Naive thymus-derived CD4-positive, alpha-beta T cell (primary cell): ENCODE data around the gene SLC35F1. TPM values are rescaled to one million over a fixed set of nuclear protein-coding genes. Genes with fewer than 3 reads are reported as not detected.

Experiments
- ATAC-seq: fragments of 150-1000 bp; cut with Tn5 transposase; 2 replicates; pipeline ENCODE4 v1.10.0; 2021; ENCODE audit warnings: mild to moderate bottlenecking, moderate library complexity
- CTCF ChIA-PET: fragments of 350-600 bp; sonication (Branson Sonifier 250); formaldehyde crosslinking; loops from one replicate; lab custom pipeline; 2021; ENCODE audit warnings: antibody characterized with exemption; lab: Charles Lee
- POLR2A ChIA-PET: fragments of 350-600 bp; sonication (Branson Sonifier 250); formaldehyde crosslinking; loops from one replicate; lab custom pipeline; 2021; ENCODE audit warnings: antibody characterized with exemption, inconsistent platforms; lab: Charles Lee
- DNase-seq, 9 donors: peaks; one replicate each; pipeline versions ENCODE4 v3.0.0 to v3.0.0-alpha.2; 2020 to 2022; ENCODE audit warnings: mixed read lengths in 1 of 9
- H3K27ac ChIP-seq: one replicate; pipeline ENCODE4 v1.7.0; 2013; ENCODE audit warnings: mild to moderate bottlenecking, low read depth, low read length, moderate library complexity
- H3K27me3 ChIP-seq, 2 donors: one replicate each; pipeline ENCODE4 v1.7.0; 2013; ENCODE audit warnings: low read length in 2 of 2, mild to moderate bottlenecking in 2 of 2, moderate library complexity in 2 of 2; ENCODE audit not compliant: control insufficient read depth in 2 of 2, insufficient read depth in 2 of 2
- H3K36me3 ChIP-seq, 3 experiments: 1 replicate in 2 of 3; 2 replicates in 1 of 3; pipeline ENCODE4 v1.7.0; 2013; ENCODE audit warnings: low read length in 3 of 3, mild to moderate bottlenecking in 3 of 3, moderate library complexity in 1 of 3; ENCODE audit not compliant: insufficient read depth in 3 of 3, control insufficient read depth in 2 of 3
- H3K4me1 ChIP-seq, 2 donors: one replicate each; pipeline ENCODE4 v1.7.0; 2013; ENCODE audit warnings: low read length in 2 of 2, mild to moderate bottlenecking in 2 of 2, moderate library complexity in 1 of 2; ENCODE audit not compliant: control insufficient read depth in 2 of 2, insufficient read depth in 2 of 2
- H3K4me3 ChIP-seq: 2 replicates; pipeline ENCODE4 v1.7.0; 2013; ENCODE audit warnings: mild to moderate bottlenecking, low read length
- H3K9me3 ChIP-seq, 3 experiments: 1 replicate in 2 of 3; 2 replicates in 1 of 3; pipeline ENCODE4 v1.7.0; 2013; ENCODE audit warnings: low read length in 3 of 3; ENCODE audit not compliant: control insufficient read depth in 2 of 3
- H3K27ac Mint-ChIP-seq, 9 donors: one replicate each; pipeline ENCODE4 v1.8.0; 2020 to 2022; ENCODE audit warnings: mixed read lengths in 9 of 9, mild to moderate bottlenecking in 8 of 9, moderate library complexity in 5 of 9, inconsistent platforms in 2 of 9
- H3K27me3 Mint-ChIP-seq, 5 donors: one replicate each; pipeline ENCODE4 v1.8.0; 2021 to 2022; ENCODE audit warnings: mixed read lengths in 5 of 5, mild to moderate bottlenecking in 1 of 5
- H3K36me3 Mint-ChIP-seq, 5 donors: one replicate each; pipeline ENCODE4 v1.8.0; 2020 to 2022; ENCODE audit warnings: mixed read lengths in 5 of 5, mild to moderate bottlenecking in 3 of 5, inconsistent platforms in 1 of 5
- H3K4me1 Mint-ChIP-seq, 7 donors: one replicate each; pipeline ENCODE4 v1.8.0; 2020 to 2022; ENCODE audit warnings: mixed read lengths in 7 of 7, mild to moderate bottlenecking in 3 of 7, inconsistent platforms in 1 of 7
- H3K4me3 Mint-ChIP-seq, 10 donors: one replicate each; pipeline ENCODE4 v1.8.0; 2020 to 2022; ENCODE audit warnings: mild to moderate bottlenecking in 10 of 10, mixed read lengths in 10 of 10, moderate library complexity in 6 of 10, inconsistent platforms in 2 of 10
- H3K9me3 Mint-ChIP-seq, 11 donors: one replicate each; pipeline ENCODE4 v1.8.0; 2020 to 2022; ENCODE audit warnings: mixed read lengths in 11 of 11, mild to moderate bottlenecking in 4 of 11, inconsistent platforms in 1 of 11, moderate library complexity in 1 of 11
- intact Hi-C, 2 donors: fragments of 100-400 bp; cut with micrococcal nuclease; formaldehyde crosslinking; loops; one replicate each; pipeline ENCODE4 v1.15.1; 2023
- polyA plus RNA-seq, 2 donors: library from polyadenylated mRNA; unstranded; fragments of 300-500 nt; fragmentation: Illumina TruSeq; gene quantifications; one replicate each; pipeline ENCODE4 v1.2.3, GENCODE V29; 2021
- total RNA-seq, 6 experiments: library from RNA in 5 of 6; stranded (reverse) in 5 of 6; gene quantifications; 1 replicate in 5 of 6; 2 replicates in 1 of 6; pipeline ENCODE4 v1.2.3 and lab custom pipeline; 2021 to 2026

SLC35F1 gene
- total and polyA plus RNA-seq, 7 experiments from 2014 or later: not detected

DNA sequence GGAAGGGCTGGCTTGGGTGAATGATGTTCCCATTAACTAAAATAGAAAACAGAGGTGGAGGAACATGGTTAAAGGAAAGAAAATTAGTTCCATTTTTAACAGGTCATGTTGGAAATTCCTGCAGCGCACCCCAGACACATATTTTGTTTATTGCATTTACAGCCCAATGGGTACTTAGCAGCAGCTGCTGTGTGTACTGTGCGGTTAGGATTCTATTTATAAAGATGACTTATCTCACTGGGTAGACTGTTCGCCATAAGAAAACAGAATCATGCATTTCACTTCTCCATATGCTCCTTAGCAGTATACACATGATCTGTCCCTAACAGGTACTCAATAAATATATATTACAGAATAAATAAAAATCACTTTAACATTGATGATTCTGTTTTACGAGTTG, 135.8 kb downstream of the SLC35F1 start:
- Mint-ChIP-seq H3K4me3 (no peak overlapping the region), H3K9me3 (peaks cover 0 to 3% (median 0%) of the 10 kb centered on the region in 11 donors)
- CTCF ChIA-PET: no interaction called here

DNA sequence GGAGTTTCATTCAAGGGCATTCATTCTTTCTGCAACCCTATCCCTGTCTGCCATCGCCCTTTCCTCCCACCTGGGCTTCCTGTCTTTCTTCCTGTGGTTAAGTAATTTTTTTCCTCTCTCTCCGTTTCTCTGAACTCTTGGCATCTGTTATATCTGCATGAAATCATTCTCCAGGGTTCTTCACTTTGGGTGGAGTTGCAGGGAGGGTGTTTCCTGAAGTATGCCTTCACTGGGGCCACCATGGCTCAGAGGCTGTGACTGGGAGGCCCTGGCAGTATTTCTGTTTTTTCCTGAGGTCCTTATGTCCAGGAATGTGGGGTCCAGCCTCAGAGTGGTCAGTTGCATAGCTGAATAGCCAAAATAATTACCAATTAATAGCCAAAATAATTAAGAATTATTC, 137.2 kb downstream of the SLC35F1 start:
- no peak overlapping the region for H3K27ac Mint-ChIP-seq
- H3K27me3 ChIP-seq: no peaks in the 10 kb centered on the region
- no peaks in the 10 kb centered on the region for H3K9me3 ChIP-seq
- no peak overlapping the region for H3K4me3 ChIP-seq
- ChIA-PET POLR2A (no interaction called here), CTCF (no interaction called here)
- H3K36me3 ChIP-seq: no peaks in the 10 kb centered on the region
- H3K27me3 Mint-ChIP-seq: peaks cover 0 to 37% (median 19%) of the 10 kb centered on the region in 5 donors
- no peak overlapping the region for H3K27ac ChIP-seq
- peaks cover 0 to 4% (median 0%) of the 10 kb centered on the region in 5 donors for H3K36me3 Mint-ChIP-seq
- intact Hi-C loops: no loop called here
- no peaks in the 10 kb centered on the region for H3K4me1 ChIP-seq
- H3K4me3 Mint-ChIP-seq: no peak overlapping the region
- peaks cover 0 to 4% (median 0%) of the 10 kb centered on the region in 11 donors for H3K9me3 Mint-ChIP-seq
- no peaks in the 10 kb centered on the region for H3K4me1 Mint-ChIP-seq
- ATAC-seq (no peak), DNase-seq (no peak)

More for the DNA sequence above, 135.8 kb downstream of the SLC35F1 start:
- Mint-ChIP-seq H3K4me1 (no peaks in the 10 kb centered on the region), H3K27me3 (peaks cover 0 to 41% (median 19%) of the 10 kb centered on the region in 5 donors), H3K27ac (no peak overlapping the region), H3K36me3 (peaks cover 0 to 4% (median 0%) of the 10 kb centered on the region in 5 donors)
- H3K36me3 ChIP-seq: no peaks in the 10 kb centered on the region
- H3K27me3 ChIP-seq: no peaks in the 10 kb centered on the region
- POLR2A ChIA-PET: no interaction called here
- H3K9me3 ChIP-seq: no peaks in the 10 kb centered on the region
- DNase-seq (no peak), ATAC-seq (no peak)
- H3K4me3 ChIP-seq: no peak overlapping the region
- H3K27ac ChIP-seq: no peak overlapping the region
- intact Hi-C loops: no loop called here
- no peaks in the 10 kb centered on the region for H3K4me1 ChIP-seq

DNA sequence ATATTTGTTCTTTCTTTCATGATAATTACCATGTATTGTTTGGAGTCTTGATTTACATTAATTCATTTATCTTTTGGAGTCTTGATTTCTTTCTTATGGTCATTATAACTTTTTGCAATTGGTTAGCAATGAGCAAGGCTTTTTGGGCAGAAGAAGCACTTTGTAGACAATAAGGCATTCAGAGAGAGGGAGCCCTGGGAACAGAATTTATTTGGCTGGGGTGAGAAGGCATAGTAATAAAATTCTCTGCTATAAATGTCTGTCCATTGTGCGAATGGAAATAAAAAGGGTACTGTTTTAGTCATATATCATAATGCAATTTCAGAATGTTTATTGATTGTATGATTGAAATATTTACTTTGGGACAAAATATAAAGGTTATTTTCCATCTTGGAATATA, 147.0 kb downstream of the SLC35F1 start:
- ATAC-seq (no peak), DNase-seq (no peak)
- Histone ChIP-seq H3K4me1 (no peaks in the 10 kb centered on the region), H3K27ac (no peak overlapping the region), H3K9me3 (no peaks in the 10 kb centered on the region), H3K4me3 (no peak overlapping the region), H3K36me3 (no peaks in the 10 kb centered on the region), H3K27me3 (no peaks in the 10 kb centered on the region)
- POLR2A ChIA-PET: no interaction called here
- CTCF ChIA-PET: no interaction called here
- Mint-ChIP-seq H3K36me3 (no peaks in the 10 kb centered on the region), H3K27ac (no peak overlapping the region), H3K9me3 (peaks cover 0 to 4% (median 0%) of the 10 kb centered on the region in 11 donors), H3K27me3 (peaks cover 4 to 17% (median 7%) of the 10 kb centered on the region in 5 donors), H3K4me3 (no peak overlapping the region), H3K4me1 (no peaks in the 10 kb centered on the region)
- intact Hi-C loops: no loop called here

DNA sequence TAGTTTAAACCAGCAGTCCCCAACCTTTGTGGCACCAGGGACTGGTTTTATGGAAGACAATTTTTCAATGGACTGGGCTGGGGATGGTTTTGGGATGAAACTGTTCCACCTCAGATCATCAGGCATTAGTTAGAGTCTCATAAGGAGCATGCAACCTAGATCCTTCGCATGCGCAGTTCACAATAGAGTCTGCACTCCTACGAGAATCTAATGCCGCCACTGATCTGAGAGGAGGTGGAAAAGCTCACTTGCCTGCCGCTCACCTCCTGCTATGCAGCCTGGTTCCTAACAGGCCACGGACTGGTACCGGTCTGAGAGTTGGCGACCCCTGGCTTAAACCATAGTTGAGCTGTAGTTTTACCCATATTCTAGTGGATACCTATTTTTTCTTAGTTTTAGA, 154.6 kb downstream of the SLC35F1 start:
- no peak overlapping the region for H3K4me3 Mint-ChIP-seq
- H3K9me3 Mint-ChIP-seq: peaks cover 0 to 4% (median 0%) of the 10 kb centered on the region in 11 donors
- Histone ChIP-seq H3K4me3 (no peak overlapping the region), H3K9me3 (no peaks in the 10 kb centered on the region), H3K36me3 (no peaks in the 10 kb centered on the region), H3K27me3 (no peaks in the 10 kb centered on the region), H3K4me1 (no peaks in the 10 kb centered on the region), H3K27ac (no peak overlapping the region)
- no peak overlapping the region for H3K27ac Mint-ChIP-seq
- ChIA-PET POLR2A (no interaction called here), CTCF (no interaction called here)
- intact Hi-C loops: no loop called here
- no peaks in the 10 kb centered on the region for H3K4me1 Mint-ChIP-seq
- peaks cover 0 to 20% (median 12%) of the 10 kb centered on the region in 5 donors for H3K27me3 Mint-ChIP-seq
- H3K36me3 Mint-ChIP-seq: no peaks in the 10 kb centered on the region
- DNase-seq: no peak
- ATAC-seq: no peak

DNA sequence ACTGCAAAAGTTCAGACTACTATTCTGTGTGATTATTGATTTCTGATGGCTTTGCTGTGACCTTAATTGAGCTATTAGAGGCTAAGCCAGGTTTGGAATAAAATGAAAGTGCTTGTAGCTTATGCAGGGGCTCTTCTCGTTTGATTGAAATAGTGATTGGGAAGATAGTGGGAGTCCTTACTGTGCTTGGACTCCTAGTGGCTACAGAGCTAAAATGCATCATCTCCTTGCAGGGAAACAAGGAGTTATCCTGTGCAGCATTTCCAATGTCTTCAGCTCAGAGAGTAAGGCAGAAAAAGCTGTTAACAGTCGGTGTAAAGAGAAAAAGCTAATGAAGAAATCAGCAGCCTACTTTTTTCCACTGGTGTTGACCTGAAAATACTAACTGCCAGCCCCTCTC, 173.5 kb downstream of the SLC35F1 start:
- ATAC-seq (no peak), DNase-seq (no peak)
- ChIA-PET POLR2A (no interaction called here), CTCF (no interaction called here)
- Histone ChIP-seq H3K4me3 (no peak overlapping the region), H3K4me1 (no peaks in the 10 kb centered on the region), H3K36me3 (no peaks in the 10 kb centered on the region), H3K9me3 (no peaks in the 10 kb centered on the region), H3K27ac (no peak overlapping the region), H3K27me3 (no peaks in the 10 kb centered on the region)
- Mint-ChIP-seq H3K36me3 (no peaks in the 10 kb centered on the region), H3K4me1 (no peaks in the 10 kb centered on the region), H3K27me3 (peaks cover 10 to 52% (median 13%) of the 10 kb centered on the region in 5 donors), H3K4me3 (no peak overlapping the region), H3K27ac (no peak overlapping the region), H3K9me3 (peaks cover 0 to 3% (median 0%) of the 10 kb centered on the region in 11 donors)
- intact Hi-C loops: no loop called here

DNA sequence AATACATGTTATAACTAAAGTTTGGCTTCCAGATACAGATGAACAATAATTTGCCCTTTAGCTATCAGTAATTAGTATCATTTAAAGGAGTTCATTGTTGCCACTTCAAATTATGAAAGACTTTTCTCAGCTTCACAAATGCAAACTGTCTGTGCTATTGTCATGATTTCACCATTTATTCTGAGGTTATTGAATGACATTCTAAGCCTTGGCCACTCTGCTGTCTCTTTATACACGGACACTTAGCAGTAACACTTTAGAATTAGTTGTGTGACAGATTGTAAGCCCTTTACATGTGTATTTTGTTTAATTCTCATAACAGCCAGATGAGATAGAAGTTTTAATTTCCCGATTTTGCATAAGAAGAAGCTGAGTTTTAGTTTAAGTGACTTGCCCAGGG, 176.6 kb downstream of the SLC35F1 start:
- no peak overlapping the region for H3K4me3 Mint-ChIP-seq
- Histone ChIP-seq H3K9me3 (no peaks in the 10 kb centered on the region), H3K4me1 (no peaks in the 10 kb centered on the region), H3K36me3 (no peaks in the 10 kb centered on the region), H3K27ac (no peak overlapping the region), H3K4me3 (no peak overlapping the region), H3K27me3 (no peaks in the 10 kb centered on the region)
- DNase-seq (no peak), ATAC-seq (no peak)
- H3K36me3 Mint-ChIP-seq: no peaks in the 10 kb centered on the region
- CTCF ChIA-PET: no interaction called here
- intact Hi-C loops: no loop called here
- POLR2A ChIA-PET: no interaction called here
- peaks cover 9 to 44% (median 19%) of the 10 kb centered on the region in 5 donors for H3K27me3 Mint-ChIP-seq
- H3K4me1 Mint-ChIP-seq: no peaks in the 10 kb centered on the region
- H3K27ac Mint-ChIP-seq: no peak overlapping the region
- no peaks in the 10 kb centered on the region for H3K9me3 Mint-ChIP-seq

DNA sequence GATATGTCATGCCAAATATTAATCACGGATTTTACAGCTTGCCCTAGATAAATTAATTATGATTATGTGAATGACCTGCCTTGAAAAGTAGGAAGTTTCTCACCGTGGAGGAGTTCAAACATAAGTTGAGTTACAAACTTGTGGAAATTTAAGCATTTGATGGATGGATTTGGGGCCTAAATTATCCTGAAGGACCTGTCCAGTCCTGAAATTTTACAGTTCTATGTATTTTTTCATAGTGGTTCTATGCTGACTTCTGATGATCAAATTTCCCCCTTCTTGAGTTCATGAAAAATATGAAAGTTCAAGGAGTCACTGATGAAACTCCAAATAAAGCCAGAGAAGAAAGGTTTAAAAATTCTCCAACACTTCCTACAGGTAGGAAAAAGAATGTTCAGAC, 178.6 kb downstream of the SLC35F1 start:
- H3K27ac ChIP-seq: no peak overlapping the region
- CTCF ChIA-PET: no interaction called here
- H3K27me3 Mint-ChIP-seq: peaks cover 9 to 40% (median 33%) of the 10 kb centered on the region in 5 donors
- H3K36me3 Mint-ChIP-seq: no peaks in the 10 kb centered on the region
- no peak overlapping the region for H3K4me3 ChIP-seq
- no peak for DNase-seq
- peaks cover 0 to 13% (median 4%) of the 10 kb centered on the region in 11 donors for H3K9me3 Mint-ChIP-seq
- no peaks in the 10 kb centered on the region for H3K36me3 ChIP-seq
- no peak overlapping the region for H3K4me3 Mint-ChIP-seq
- H3K27me3 ChIP-seq: no peaks in the 10 kb centered on the region
- POLR2A ChIA-PET: no interaction called here
- H3K4me1 ChIP-seq: no peaks in the 10 kb centered on the region
- ATAC-seq: no peak
- intact Hi-C loops: no loop called here
- H3K27ac Mint-ChIP-seq: no peak overlapping the region
- H3K9me3 ChIP-seq: no peaks in the 10 kb centered on the region
- no peaks in the 10 kb centered on the region for H3K4me1 Mint-ChIP-seq
